ENCODE data around the gene MET. TPM values are rescaled to one million over a fixed set of nuclear protein-coding genes. Genes with fewer than 3 reads are reported as not detected.

The MET gene
- total RNA-seq, 2 donors from 2014 or later, result 15.7 to 26.8 TPM

- intact Hi-C loops (cut with DNase I), result no loop called here
- no peak for DNase-seq (ENCODE audit: low spot score)
Measured at GRCh38 chr7:116772423-116772863, 100.4 kb downstream of the MET start.

GRCh38 chr7:116772926-116773749, 101.1 kb downstream of the MET start:
- intact Hi-C loops (cut with DNase I), result no loop called here
- no peak for DNase-seq (ENCODE audit: low spot score)

GRCh38 chr7:116776046-116776445, 104.0 kb downstream of the MET start:
- intact Hi-C loops (cut with DNase I), result no loop called here
- DNase-seq (ENCODE audit: low spot score), result no peak

- intact Hi-C loops (cut with DNase I), result no loop called here
- no peak for DNase-seq (ENCODE audit: low spot score)
Measured at GRCh38 chr7:116776610-116777289, 104.8 kb downstream of the MET start.

- no peak for DNase-seq (ENCODE audit: low spot score)
- intact Hi-C loops (cut with DNase I), result no loop called here
Measured at GRCh38 chr7:116777651-116778281, 105.8 kb downstream of the MET start.

- DNase-seq (ENCODE audit: low spot score), result no peak
- intact Hi-C loops (cut with DNase I), result no loop called here
Measured at GRCh38 chr7:116779216-116779615, 107.2 kb downstream of the MET start.

GRCh38 chr7:116779931-116780330, 107.9 kb downstream of the MET start:
- DNase-seq (ENCODE audit: low spot score), result no peak
- intact Hi-C loops (cut with DNase I), result no loop called here

- no peak for DNase-seq (ENCODE audit: low spot score)
- intact Hi-C loops (cut with DNase I), result no loop called here
Measured at GRCh38 chr7:116780521-116780920, 108.5 kb downstream of the MET start.

GRCh38 chr7:116780966-116781365, 109.0 kb downstream of the MET start:
- intact Hi-C loops (cut with DNase I), result no loop called here
- DNase-seq (ENCODE audit: low spot score), result no peak

GRCh38 chr7:116781584-116781983, 109.6 kb downstream of the MET start:
- DNase-seq (ENCODE audit: low spot score), result no peak
- intact Hi-C loops (cut with DNase I), result no loop called here

GRCh38 chr7:116782177-116782711, 110.2 kb downstream of the MET start:
- intact Hi-C loops (cut with DNase I), result no loop called here
- no peak for DNase-seq (ENCODE audit: low spot score)

GRCh38 chr7:116783666-116784318, 111.8 kb downstream of the MET start:
- DNase-seq (ENCODE audit: low spot score), result no peak
- intact Hi-C loops (cut with DNase I), result no loop called here

- no peak for DNase-seq (ENCODE audit: low spot score)
Measured at GRCh38 chr7:116784647-116785046, 112.7 kb downstream of the MET start.

GRCh38 chr7:116785843-116786242, 113.8 kb downstream of the MET start:
- DNase-seq (ENCODE audit: low spot score), result no peak
- intact Hi-C loops (cut with DNase I), result no loop called here

More at GRCh38 chr7:116784647-116785046, 112.7 kb downstream of the MET start:
- intact Hi-C loops (cut with DNase I), result no loop called here

- intact Hi-C loops (cut with DNase I), result no loop called here
- no peak for DNase-seq (ENCODE audit: low spot score)
Measured at GRCh38 chr7:116786791-116787443, 114.9 kb downstream of the MET start.

GRCh38 chr7:116787881-116788280, 115.9 kb downstream of the MET start:
- no peak for DNase-seq (ENCODE audit: low spot score)
- intact Hi-C loops (cut with DNase I), result no loop called here

- no peak for DNase-seq (ENCODE audit: low spot score)
- intact Hi-C loops (cut with DNase I), result no loop called here
Measured at GRCh38 chr7:116788572-116789197, 116.7 kb downstream of the MET start.

- no peak for DNase-seq (ENCODE audit: low spot score)
- intact Hi-C loops (cut with DNase I), result no loop called here
Measured at GRCh38 chr7:116790025-116790424, 118.0 kb downstream of the MET start.

- no peak for DNase-seq (ENCODE audit: low spot score)
- intact Hi-C loops (cut with DNase I), result no loop called here
Measured at GRCh38 chr7:116792813-116793212, 120.8 kb downstream of the MET start.

Measured in posterior vena cava (tissue), 2 donors.